MM.1S (cell line): ENCODE data around the gene FAM184A.
"Not testable (repeated sequence)": the region's sequence is repeated elsewhere in the genome, so short reads cannot be mapped to it uniquely, and the experiment has no call there.

Source experiments
- DNase-seq: peaks from one replicate; pipeline ENCODE4 v3.0.0-alpha.2; 2015
- H2AFZ ChIP-seq: fragments of 300-600 bp; sonication (generic); 2 replicates; pipeline ENCODE4 v1.6.0; 2016; ENCODE audit warnings: antibody characterized with exemption, low read length
- H3F3A ChIP-seq: fragments of 300-600 bp; sonication (generic); 2 replicates; pipeline ENCODE4 v1.6.1; 2016; ENCODE audit warnings: mild to moderate bottlenecking, antibody characterized with exemption, low read length, moderate library complexity, mixed read lengths; ENCODE audit not compliant: insufficient read depth
- H3K27ac ChIP-seq: fragments of 300-600 bp; sonication (generic); 2 replicates; pipeline ENCODE4 v1.5.1; 2016; ENCODE audit warnings: mild to moderate bottlenecking, low read length
- H3K27me3 ChIP-seq: fragments of 300-600 bp; sonication (generic); replicated peaks from 2 replicates; pipeline ENCODE4 v1.6.0; 2016; ENCODE audit warnings: low read length; ENCODE audit not compliant: insufficient read depth
- H3K36me3 ChIP-seq: fragments of 300-600 bp; sonication (generic); replicated peaks from 2 replicates; pipeline ENCODE4 v1.6.1; 2016; ENCODE audit warnings: mild to moderate bottlenecking, low read length, mixed read lengths; ENCODE audit not compliant: insufficient read depth
- H3K4me1 ChIP-seq: fragments of 300-600 bp; sonication (generic); 2 replicates; pipeline ENCODE4 v1.6.1; 2016; ENCODE audit warnings: low read length, mixed read lengths
- H3K4me2 ChIP-seq: fragments of 300-600 bp; sonication (generic); 2 replicates; pipeline ENCODE4 v1.6.0; 2016; ENCODE audit warnings: low read depth, low read length
- H3K4me3 ChIP-seq: fragments of 300-600 bp; sonication (generic); 2 replicates; pipeline ENCODE4 v1.5.1; 2016; ENCODE audit warnings: low read length, mixed read lengths
- H3K79me2 ChIP-seq: fragments of 300-600 bp; sonication (generic); 2 replicates; pipeline ENCODE4 v1.6.1; 2016; ENCODE audit warnings: mixed run types, low read length, mixed read lengths
- H3K9ac ChIP-seq: fragments of 300-600 bp; sonication (generic); 2 replicates; pipeline ENCODE4 v1.6.1; 2016; ENCODE audit warnings: low read length, mixed read lengths
- H3K9me2 ChIP-seq: fragments of 300-600 bp; sonication (generic); replicated peaks from 2 replicates; pipeline ENCODE4 v1.6.1; 2016; ENCODE audit warnings: mild to moderate bottlenecking, low read length, mixed read lengths; ENCODE audit not compliant: insufficient read depth
- H3K9me3 ChIP-seq: fragments of 300-600 bp; sonication (generic); replicated peaks from 2 replicates; pipeline ENCODE4 v1.6.1; 2016; ENCODE audit warnings: mild to moderate bottlenecking, low read length, mixed read lengths; ENCODE audit not compliant: insufficient read depth
- H4K20me1 ChIP-seq: fragments of 300-600 bp; sonication (generic); 2 replicates; pipeline ENCODE4 v1.6.1; 2016; ENCODE audit warnings: mild to moderate bottlenecking, low read length, moderate library complexity, mixed read lengths; ENCODE audit not compliant: insufficient read depth
- EZH2 ChIP-seq: fragments of 300-600 bp; sonication (generic); optimal IDR thresholded peaks from 2 replicates; pipeline ENCODE3; 2017; ENCODE audit warnings: low read depth, mild to moderate bottlenecking, antibody characterized with exemption, low read length, mixed read lengths
- EZH2phosphoT487 ChIP-seq: fragments of 300-600 bp; sonication (generic); IDR thresholded peaks from 2 replicates; pipeline ENCODE4 v1.6.1; 2018; ENCODE audit warnings: antibody characterized with exemption, low read length
- TF ChIP-seq, protein P1 (sequence below): fragments of 300-600 bp; sonication (generic); IDR thresholded peaks from 2 replicates; pipeline ENCODE4 v1.5.1; 2016; ENCODE audit warnings: antibody characterized with exemption, low read length, mixed read lengths

Gene FAM184A

DNA sequence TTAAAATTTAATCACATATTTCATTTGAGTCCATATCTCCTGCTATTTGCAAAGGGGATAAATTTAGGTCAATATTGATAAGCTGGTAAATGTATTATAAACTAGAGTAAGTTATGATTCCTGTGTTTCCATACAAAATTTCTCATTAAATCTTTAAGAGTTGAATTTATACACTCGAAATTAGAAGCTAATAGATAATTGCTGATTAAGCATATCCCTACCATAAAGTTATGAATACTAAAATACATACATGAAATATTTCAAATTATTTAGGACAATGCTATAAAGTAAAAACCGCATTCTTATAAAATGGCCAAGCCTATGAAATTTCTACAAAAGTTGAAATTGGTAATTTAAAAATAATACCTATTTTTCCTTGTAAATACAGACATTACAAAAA lies 71.5 kb downstream of the FAM184A start:
- no peak overlapping the region for H2AFZ ChIP-seq
- H3K9me3 ChIP-seq: no peaks in the 10 kb centered on the region
- H3F3A ChIP-seq: no peaks in the 10 kb centered on the region
- H3K4me2 ChIP-seq: no peak overlapping the region
- H3K9me2 ChIP-seq: no peaks in the 10 kb centered on the region
- no peaks in the 10 kb centered on the region for H3K4me1 ChIP-seq
- TF ChIP-seq, protein P1, sequence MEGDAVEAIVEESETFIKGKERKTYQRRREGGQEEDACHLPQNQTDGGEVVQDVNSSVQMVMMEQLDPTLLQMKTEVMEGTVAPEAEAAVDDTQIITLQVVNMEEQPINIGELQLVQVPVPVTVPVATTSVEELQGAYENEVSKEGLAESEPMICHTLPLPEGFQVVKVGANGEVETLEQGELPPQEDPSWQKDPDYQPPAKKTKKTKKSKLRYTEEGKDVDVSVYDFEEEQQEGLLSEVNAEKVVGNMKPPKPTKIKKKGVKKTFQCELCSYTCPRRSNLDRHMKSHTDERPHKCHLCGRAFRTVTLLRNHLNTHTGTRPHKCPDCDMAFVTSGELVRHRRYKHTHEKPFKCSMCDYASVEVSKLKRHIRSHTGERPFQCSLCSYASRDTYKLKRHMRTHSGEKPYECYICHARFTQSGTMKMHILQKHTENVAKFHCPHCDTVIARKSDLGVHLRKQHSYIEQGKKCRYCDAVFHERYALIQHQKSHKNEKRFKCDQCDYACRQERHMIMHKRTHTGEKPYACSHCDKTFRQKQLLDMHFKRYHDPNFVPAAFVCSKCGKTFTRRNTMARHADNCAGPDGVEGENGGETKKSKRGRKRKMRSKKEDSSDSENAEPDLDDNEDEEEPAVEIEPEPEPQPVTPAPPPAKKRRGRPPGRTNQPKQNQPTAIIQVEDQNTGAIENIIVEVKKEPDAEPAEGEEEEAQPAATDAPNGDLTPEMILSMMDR: no peak
- TF ChIP-seq EZH2 (no peak), EZH2phosphoT487 (no peak)
- no peaks in the 10 kb centered on the region for H4K20me1 ChIP-seq
- no peaks in the 10 kb centered on the region for H3K79me2 ChIP-seq
- DNase-seq: no peak
- H3K27me3 ChIP-seq: no peaks in the 10 kb centered on the region
- no peak overlapping the region for H3K27ac ChIP-seq
- no peak overlapping the region for H3K9ac ChIP-seq
- no peaks in the 10 kb centered on the region for H3K36me3 ChIP-seq
- no peak overlapping the region for H3K4me3 ChIP-seq

DNA sequence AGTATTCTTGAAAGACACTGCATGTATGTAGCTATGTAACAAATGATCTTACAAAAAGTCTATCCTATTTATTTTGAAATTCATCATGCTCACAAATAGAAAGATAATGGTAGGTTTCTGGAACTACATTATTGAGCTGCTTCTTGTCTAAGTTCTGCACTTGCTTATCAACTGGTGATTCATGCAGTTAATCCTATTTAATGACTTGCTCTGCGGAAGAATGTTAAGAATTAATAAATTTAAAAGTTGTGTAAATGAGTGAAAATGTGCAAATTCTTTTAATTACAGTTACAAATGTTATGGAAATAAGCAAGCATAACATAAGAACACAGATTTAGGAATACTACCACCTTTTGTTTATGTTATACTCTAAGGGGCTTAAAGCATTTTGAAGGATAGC lies 76.4 kb downstream of the FAM184A start:
- H3K9ac ChIP-seq: no peak overlapping the region
- no peaks in the 10 kb centered on the region for H3K4me1 ChIP-seq
- DNase-seq: no peak
- no peaks in the 10 kb centered on the region for H3K9me2 ChIP-seq
- no peaks in the 10 kb centered on the region for H3K79me2 ChIP-seq
- no peaks in the 10 kb centered on the region for H3K36me3 ChIP-seq
- H4K20me1 ChIP-seq: no peaks in the 10 kb centered on the region
- no peak overlapping the region for H3K4me2 ChIP-seq
- no peaks in the 10 kb centered on the region for H3K9me3 ChIP-seq
- H2AFZ ChIP-seq: no peak overlapping the region
- H3K27ac ChIP-seq: no peak overlapping the region
- H3K4me3 ChIP-seq: no peak overlapping the region
- no peak for TF ChIP-seq EZH2
- no peak for TF ChIP-seq EZH2phosphoT487
- TF ChIP-seq, protein P1: no peak
- H3F3A ChIP-seq: no peaks in the 10 kb centered on the region
- H3K27me3 ChIP-seq: no peaks in the 10 kb centered on the region

DNA sequence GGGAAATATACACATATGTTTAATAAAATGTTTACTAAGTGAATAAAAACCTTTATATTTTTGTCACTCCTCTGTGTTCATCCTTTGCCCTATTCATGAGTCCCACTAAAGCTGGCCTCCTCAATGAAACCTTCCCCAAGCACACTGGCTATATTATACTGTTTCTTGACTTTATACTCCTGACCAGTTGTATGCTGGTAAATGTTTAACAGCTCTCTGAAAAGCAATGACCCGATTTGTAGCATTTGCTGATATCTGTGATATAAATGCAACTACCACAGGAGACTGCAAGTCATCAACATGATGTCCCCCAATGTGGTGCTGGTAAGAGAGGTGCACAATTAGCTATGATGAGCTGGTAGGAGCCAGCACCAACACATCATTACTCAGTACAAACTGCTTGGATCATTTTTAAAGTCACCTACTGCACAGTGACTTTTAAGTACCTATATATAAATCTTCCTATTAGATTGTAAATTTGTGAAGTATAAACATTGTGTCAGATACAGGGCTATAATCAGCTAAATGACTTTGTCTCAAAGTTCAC lies 78.9 kb downstream of the FAM184A start:
- H3K9me3 ChIP-seq: no peaks in the 10 kb centered on the region
- no peaks in the 10 kb centered on the region for H3K36me3 ChIP-seq
- no peak overlapping the region for H3K4me2 ChIP-seq
- H3K4me3 ChIP-seq: no peak overlapping the region
- H3K27me3 ChIP-seq: no peaks in the 10 kb centered on the region
- no peaks in the 10 kb centered on the region for H3F3A ChIP-seq
- H3K9ac ChIP-seq: no peak overlapping the region
- no peaks in the 10 kb centered on the region for H4K20me1 ChIP-seq
- H3K79me2 ChIP-seq: no peaks in the 10 kb centered on the region
- no peak overlapping the region for H2AFZ ChIP-seq
- no peak for TF ChIP-seq EZH2
- no peak for DNase-seq
- no peak overlapping the region for H3K27ac ChIP-seq
- no peaks in the 10 kb centered on the region for H3K9me2 ChIP-seq
- H3K4me1 ChIP-seq: no peaks in the 10 kb centered on the region

DNA sequence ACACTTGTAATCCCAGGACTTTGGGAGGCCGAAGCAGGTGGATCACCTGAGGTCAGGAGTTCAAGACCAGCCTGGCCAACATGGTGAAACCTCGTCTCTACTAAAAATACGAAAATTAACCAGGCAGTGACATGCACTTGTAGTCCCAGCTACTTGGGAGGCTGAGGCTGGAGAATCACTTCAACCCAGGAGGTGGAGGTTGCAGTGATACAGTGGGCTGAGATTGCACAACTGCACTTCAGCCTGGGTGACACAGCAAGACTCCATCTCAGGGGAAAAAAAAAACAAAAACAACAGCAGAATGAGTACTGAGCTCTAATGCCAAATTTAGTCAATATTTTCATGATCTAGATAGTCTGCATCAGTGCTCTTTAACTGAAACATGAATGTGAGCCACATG lies 81.0 kb downstream of the FAM184A start:
- not testable (repeated sequence) for H3K9me2 ChIP-seq, H3K4me3 ChIP-seq, H3K9ac ChIP-seq, H4K20me1 ChIP-seq, H3K4me1 ChIP-seq, H3K36me3 ChIP-seq, H3K9me3 ChIP-seq, H3K27ac ChIP-seq, H3K27me3 ChIP-seq, H3F3A ChIP-seq, H2AFZ ChIP-seq, DNase-seq, H3K79me2 ChIP-seq, H3K4me2 ChIP-seq
